ENCODE results near the gene MBOAT1. TPM values are rescaled to one million over a fixed set of nuclear protein-coding genes. Genes with fewer than 3 reads are reported as not detected.

The MBOAT1 gene
- polyA plus RNA-seq, 2 of the 4 experiments (the other 2 are of a cell fraction): 1.9 to 5.5 TPM

GRCh38 chr6:20113649-20114224 is 98.5 kb downstream of the MBOAT1 start:
- 75% methylated on average over 2 of the region's 2 CpGs for WGBS (ENCODE audit: missing lambda C conversion rate)
- Histone ChIP-seq H3K27ac (no peak overlapping the region), H3K4me3 (no peak overlapping the region), H3K4me1 (peaks cover 14% of the 10 kb centered on the region; the same call in 2 of the 3 replicates), H3K4me2 (no peak overlapping the region), H3K9me3 (no peaks in the 10 kb centered on the region)
- ChIA-PET POLR2A (no interaction called here), CTCF (interaction anchor here (1.2 kb wide), 1 partner anchor 75 kb away, joined by 3 read pairs; no protein-coding TSS in a partner anchor)
- FAIRE-seq (no peak), ATAC-seq (no peak), DNase-seq (ENCODE audit: low read depth in 1 of 2, low spot score in 1 of 2) (no peak)
- TF ChIP-seq RARB (CRISPR knock-in tag; IDR thresholded peaks at IDR 0.05) (no peak), FOSL2 (IDR thresholded peaks at IDR 0.05) (no peak), FOSL2 (CRISPR knock-in tag; IDR thresholded peaks at IDR 0.05) (no peak), MAZ (IDR thresholded peaks at IDR 0.05; ENCODE audit: borderline replicate concordance, low read depth, low read length) (no peak), CTCF (IDR thresholded peaks at IDR 0.05) (no peak), MAX (IDR thresholded peaks at IDR 0.05) (no peak), CBX2 (IDR thresholded peaks at IDR 0.05; ENCODE audit: borderline replicate concordance, low read depth) (no peak), NR3C1 (IDR thresholded peaks at IDR 0.05) (no peak)

DNA sequence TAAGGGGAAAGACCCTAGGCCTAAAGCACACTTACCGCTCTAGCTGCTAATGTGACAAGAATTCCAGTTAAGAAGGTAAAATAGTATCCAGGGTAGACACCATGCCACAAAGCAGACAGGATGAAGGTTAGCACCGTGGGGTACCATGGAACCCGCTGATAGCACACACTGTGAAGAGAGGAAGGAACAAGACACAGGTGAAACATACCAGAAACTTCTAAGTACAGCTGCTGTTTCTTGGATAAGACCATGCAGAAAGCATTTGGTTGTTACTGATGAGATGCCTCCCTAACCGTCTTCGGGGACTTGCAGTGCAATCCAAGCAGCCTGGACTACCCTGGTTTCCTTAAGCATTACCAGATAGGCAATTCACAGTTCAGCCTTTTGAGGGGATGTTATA is 99.4 kb downstream of the MBOAT1 start:
- ChIA-PET POLR2A (no interaction called here), CTCF (interaction anchor here (1.2 kb wide), 1 partner anchor 14 kb away, joined by 3 read pairs; no protein-coding TSS in a partner anchor)
- ATAC-seq (no peak), FAIRE-seq (no peak), DNase-seq (ENCODE audit: low read depth in 1 of 2, low spot score in 1 of 2) (no peak)
- no peak overlapping the region for H3K27ac ChIP-seq
- TF ChIP-seq CEBPB (IDR thresholded peaks at IDR 0.05): no peak
- TF ChIP-seq MAZ (IDR thresholded peaks at IDR 0.05; ENCODE audit: borderline replicate concordance, low read depth, low read length): no peak
- no peak for TF ChIP-seq ATOH8 (CRISPR knock-in tag; IDR thresholded peaks at IDR 0.05; ENCODE audit: low read depth)
- TF ChIP-seq FOSL2 (IDR thresholded peaks at IDR 0.05): no peak
- no peak for TF ChIP-seq FOSL2 (CRISPR knock-in tag; IDR thresholded peaks at IDR 0.05)
- TF ChIP-seq RNF2 (IDR thresholded peaks at IDR 0.05; ENCODE audit: borderline replicate concordance, low read depth): no peak
- no peak for TF ChIP-seq NPAS2 (CRISPR knock-in tag; IDR thresholded peaks at IDR 0.05; ENCODE audit: borderline replicate concordance)
- TF ChIP-seq NR3C1 (IDR thresholded peaks at IDR 0.05): no peak
- no peak for TF ChIP-seq CHD2 (IDR thresholded peaks at IDR 0.05; ENCODE audit: low read length, partially characterized antibody)
- no peak for TF ChIP-seq CBX8 (IDR thresholded peaks at IDR 0.05)
- TF ChIP-seq ZFP36 (IDR thresholded peaks at IDR 0.05; ENCODE audit: borderline replicate concordance, partially characterized antibody): no peak
- no peak for TF ChIP-seq EP300 (IDR thresholded peaks at IDR 0.05)
- no peak for TF ChIP-seq SREBF2 (IDR thresholded peaks at IDR 0.05)
- TF ChIP-seq CHD4 (IDR thresholded peaks at IDR 0.05; ENCODE audit: borderline replicate concordance): no peak
- no peak for TF ChIP-seq EHMT2 (IDR thresholded peaks at IDR 0.05; ENCODE audit: low read depth)
- no peak for TF ChIP-seq POLR2AphosphoS2 (conservative IDR thresholded peaks at IDR 0.05; ENCODE audit: low read length)
- H3K9me3 ChIP-seq: no peaks in the 10 kb centered on the region
- H3K4me3 ChIP-seq: no peak overlapping the region
- H3K4me1 ChIP-seq: peaks cover 14% of the 10 kb centered on the region; the same call in 2 of the 3 replicates
- H3K4me2 ChIP-seq: no peak overlapping the region
- 95% methylated on average over 5 of the region's 5 CpGs for WGBS (ENCODE audit: missing lambda C conversion rate)

- POLR2A ChIA-PET: no interaction called here
- TF ChIP-seq USF2 (IDR thresholded peaks at IDR 0.05): no peak
- no peak for TF ChIP-seq HDAC2 (IDR thresholded peaks at IDR 0.05)
- no peak for TF ChIP-seq MAFK (IDR thresholded peaks at IDR 0.05; ENCODE audit: partially characterized antibody)
- TF ChIP-seq NFE2L2 (conservative IDR thresholded peaks at IDR 0.05; ENCODE audit: low read length): no peak
- no peak for TF ChIP-seq NR3C1 (IDR thresholded peaks at IDR 0.05)
- TF ChIP-seq KDM5A (IDR thresholded peaks at IDR 0.05): no peak
- no peak for TF ChIP-seq MAX (IDR thresholded peaks at IDR 0.05)
- TF ChIP-seq RARB (CRISPR knock-in tag; IDR thresholded peaks at IDR 0.05): no peak
- no peak for TF ChIP-seq RFX5 (IDR thresholded peaks at IDR 0.05)
- 85% methylated on average over 5 of the region's 5 CpGs for WGBS (ENCODE audit: missing lambda C conversion rate)
- Histone ChIP-seq H3K9me3 (no peaks in the 10 kb centered on the region), H3K4me1 (peaks cover 8% of the 10 kb centered on the region; the same call in 2 of the 3 replicates), H3K4me2 (no peak overlapping the region), H3K27ac (no peak overlapping the region), H3K4me3 (no peak overlapping the region)
- ATAC-seq (no peak), FAIRE-seq (no peak), DNase-seq (ENCODE audit: low read depth in 1 of 2, low spot score in 1 of 2) (no peak)
- CTCF ChIA-PET: interaction anchor here (1.2 kb wide), 1 partner anchor 15 kb away, joined by 3 read pairs; no protein-coding TSS in a partner anchor
Measured at GRCh38 chr6:20112241-20112640, 100.0 kb downstream of the MBOAT1 start.

All from A549 (cell line).